ENCODE results near the gene ZNF319. TPM values are rescaled to one million over a fixed set of nuclear protein-coding genes. Genes with fewer than 3 reads are reported as not detected.

The ZNF319 gene
- total RNA-seq, 1 experiment from 2014 or later: 5.5 TPM

DNA sequence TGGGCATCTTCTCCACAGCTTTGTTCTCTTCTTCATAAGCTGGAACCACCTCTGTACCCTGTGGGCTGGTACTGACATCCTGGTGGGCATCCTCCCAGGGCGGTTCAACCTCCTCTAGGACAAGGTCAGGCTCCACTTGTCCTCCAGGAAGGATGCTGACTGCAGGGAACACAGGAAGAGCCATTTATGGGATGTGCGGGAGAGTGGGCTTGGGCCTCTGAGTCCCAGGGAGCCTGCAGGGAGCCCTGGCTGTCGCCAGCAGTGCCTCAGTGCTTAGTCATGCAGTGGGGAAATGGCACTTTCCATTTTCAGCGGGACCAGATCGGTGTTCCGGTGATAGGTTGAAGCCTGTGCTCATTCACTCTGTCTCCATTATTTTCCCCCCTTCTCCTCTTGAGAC is 50.1 kb downstream of the ZNF319 start (continued):
- no peak for TF ChIP-seq TP53 (CRISPR knock-in tag; IDR thresholded peaks at IDR 0.05)
- TF ChIP-seq CBFB (CRISPR knock-in tag; IDR thresholded peaks at IDR 0.05; ENCODE audit: low read depth): no peak

DNA sequence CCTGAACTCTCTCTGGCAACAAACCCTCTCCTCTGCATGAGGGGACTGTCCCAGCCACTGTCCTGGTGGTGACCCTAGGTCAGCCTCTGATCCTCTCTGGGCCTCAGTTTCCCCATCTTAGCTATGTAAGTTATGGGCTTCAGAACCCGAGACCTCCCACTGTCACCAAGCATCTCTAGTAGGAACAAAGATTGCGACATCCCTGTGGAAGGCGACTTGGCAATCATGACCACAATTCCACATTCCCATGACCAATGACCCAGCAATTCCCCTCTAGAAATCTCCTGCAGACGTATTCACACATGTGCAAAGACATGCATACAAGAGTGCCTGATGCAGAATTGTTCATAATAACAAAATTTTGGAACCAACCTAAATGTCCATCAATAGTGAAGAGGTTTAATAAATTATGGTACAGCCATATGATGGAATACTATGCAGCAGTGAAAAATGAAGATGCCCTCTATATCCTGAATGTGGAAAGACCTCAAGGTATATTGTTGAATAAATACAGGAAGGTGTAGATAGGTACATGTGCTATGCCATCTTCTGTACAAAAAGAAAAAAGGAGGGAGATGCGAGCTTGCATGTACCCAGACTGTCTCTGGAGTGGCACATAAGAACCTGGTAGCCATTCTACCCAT is 50.8 kb downstream of the ZNF319 start:
- ChIA-PET CTCF (interaction anchor here (1.0 to 1.4 kb wide), 4 partner anchors 8 to 176 kb away, joined by 3 to 5 read pairs (median 3); no protein-coding TSS in a partner anchor), POLR2A (interaction anchor here (0.6 kb wide), 1 partner anchor 82 kb away, joined by 7 read pairs; no protein-coding TSS in a partner anchor)
- Mint-ChIP-seq H3K27ac (no peak overlapping the region), H3K27me3 (ENCODE audit: low read depth) (no peaks in the 10 kb centered on the region), H3K36me3 (no peaks in the 10 kb centered on the region), H3K4me1 (peaks cover 6% of the 10 kb centered on the region; the same call in 1 of the 2 replicates), H3K4me3 (no peak overlapping the region), H3K9me3 (peaks cover 5% of the 10 kb centered on the region; the same call in 1 of the 2 replicates)
- ATAC-seq: no peak
- no peak for DNase-seq (ENCODE audit: low spot score)
- no peak for TF ChIP-seq MYBL2 (CRISPR knock-in tag; IDR thresholded peaks at IDR 0.05)
- no peak for TF ChIP-seq ZNF396 (CRISPR knock-in tag; IDR thresholded peaks at IDR 0.05; ENCODE audit: borderline replicate concordance)
- TF ChIP-seq, protein P1, sequence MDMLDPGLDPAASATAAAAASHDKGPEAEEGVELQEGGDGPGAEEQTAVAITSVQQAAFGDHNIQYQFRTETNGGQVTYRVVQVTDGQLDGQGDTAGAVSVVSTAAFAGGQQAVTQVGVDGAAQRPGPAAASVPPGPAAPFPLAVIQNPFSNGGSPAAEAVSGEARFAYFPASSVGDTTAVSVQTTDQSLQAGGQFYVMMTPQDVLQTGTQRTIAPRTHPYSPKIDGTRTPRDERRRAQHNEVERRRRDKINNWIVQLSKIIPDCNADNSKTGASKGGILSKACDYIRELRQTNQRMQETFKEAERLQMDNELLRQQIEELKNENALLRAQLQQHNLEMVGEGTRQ (CRISPR knock-in tag; IDR thresholded peaks at IDR 0.05): no peak
- TF ChIP-seq ZNF263 (CRISPR knock-in tag; IDR thresholded peaks at IDR 0.05; ENCODE audit: low read depth): no peak
- TF ChIP-seq, protein P2, sequence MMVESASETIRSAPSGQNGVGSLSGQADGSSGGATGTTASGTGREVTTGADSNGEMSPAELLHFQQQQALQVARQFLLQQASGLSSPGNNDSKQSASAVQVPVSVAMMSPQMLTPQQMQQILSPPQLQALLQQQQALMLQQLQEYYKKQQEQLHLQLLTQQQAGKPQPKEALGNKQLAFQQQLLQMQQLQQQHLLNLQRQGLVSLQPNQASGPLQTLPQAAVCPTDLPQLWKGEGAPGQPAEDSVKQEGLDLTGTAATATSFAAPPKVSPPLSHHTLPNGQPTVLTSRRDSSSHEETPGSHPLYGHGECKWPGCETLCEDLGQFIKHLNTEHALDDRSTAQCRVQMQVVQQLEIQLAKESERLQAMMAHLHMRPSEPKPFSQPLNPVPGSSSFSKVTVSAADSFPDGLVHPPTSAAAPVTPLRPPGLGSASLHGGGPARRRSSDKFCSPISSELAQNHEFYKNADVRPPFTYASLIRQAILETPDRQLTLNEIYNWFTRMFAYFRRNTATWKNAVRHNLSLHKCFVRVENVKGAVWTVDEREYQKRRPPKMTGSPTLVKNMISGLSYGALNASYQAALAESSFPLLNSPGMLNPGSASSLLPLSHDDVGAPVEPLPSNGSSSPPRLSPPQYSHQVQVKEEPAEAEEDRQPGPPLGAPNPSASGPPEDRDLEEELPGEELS (CRISPR knock-in tag; IDR thresholded peaks at IDR 0.05): no peak
- no peak for TF ChIP-seq CREB1 (CRISPR knock-in tag; IDR thresholded peaks at IDR 0.05)
- TF ChIP-seq, protein P3, sequence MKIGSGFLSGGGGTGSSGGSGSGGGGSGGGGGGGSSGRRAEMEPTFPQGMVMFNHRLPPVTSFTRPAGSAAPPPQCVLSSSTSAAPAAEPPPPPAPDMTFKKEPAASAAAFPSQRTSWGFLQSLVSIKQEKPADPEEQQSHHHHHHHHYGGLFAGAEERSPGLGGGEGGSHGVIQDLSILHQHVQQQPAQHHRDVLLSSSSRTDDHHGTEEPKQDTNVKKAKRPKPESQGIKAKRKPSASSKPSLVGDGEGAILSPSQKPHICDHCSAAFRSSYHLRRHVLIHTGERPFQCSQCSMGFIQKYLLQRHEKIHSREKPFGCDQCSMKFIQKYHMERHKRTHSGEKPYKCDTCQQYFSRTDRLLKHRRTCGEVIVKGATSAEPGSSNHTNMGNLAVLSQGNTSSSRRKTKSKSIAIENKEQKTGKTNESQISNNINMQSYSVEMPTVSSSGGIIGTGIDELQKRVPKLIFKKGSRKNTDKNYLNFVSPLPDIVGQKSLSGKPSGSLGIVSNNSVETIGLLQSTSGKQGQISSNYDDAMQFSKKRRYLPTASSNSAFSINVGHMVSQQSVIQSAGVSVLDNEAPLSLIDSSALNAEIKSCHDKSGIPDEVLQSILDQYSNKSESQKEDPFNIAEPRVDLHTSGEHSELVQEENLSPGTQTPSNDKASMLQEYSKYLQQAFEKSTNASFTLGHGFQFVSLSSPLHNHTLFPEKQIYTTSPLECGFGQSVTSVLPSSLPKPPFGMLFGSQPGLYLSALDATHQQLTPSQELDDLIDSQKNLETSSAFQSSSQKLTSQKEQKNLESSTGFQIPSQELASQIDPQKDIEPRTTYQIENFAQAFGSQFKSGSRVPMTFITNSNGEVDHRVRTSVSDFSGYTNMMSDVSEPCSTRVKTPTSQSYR (CRISPR knock-in tag; IDR thresholded peaks at IDR 0.05): no peak
- TF ChIP-seq, protein P4, sequence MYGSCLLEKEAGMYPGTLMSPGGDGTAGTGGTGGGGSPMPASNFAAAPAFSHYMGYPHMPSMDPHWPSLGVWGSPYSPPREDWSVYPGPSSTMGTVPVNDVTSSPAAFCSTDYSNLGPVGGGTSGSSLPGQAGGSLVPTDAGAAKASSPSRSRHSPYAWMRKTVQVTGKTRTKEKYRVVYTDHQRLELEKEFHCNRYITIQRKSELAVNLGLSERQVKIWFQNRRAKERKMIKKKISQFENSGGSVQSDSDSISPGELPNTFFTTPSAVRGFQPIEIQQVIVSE (CRISPR knock-in tag; IDR thresholded peaks at IDR 0.05; ENCODE audit: borderline replicate concordance): no peak
- TF ChIP-seq NR1H2 (CRISPR knock-in tag; IDR thresholded peaks at IDR 0.05): no peak
- TF ChIP-seq, protein P5, sequence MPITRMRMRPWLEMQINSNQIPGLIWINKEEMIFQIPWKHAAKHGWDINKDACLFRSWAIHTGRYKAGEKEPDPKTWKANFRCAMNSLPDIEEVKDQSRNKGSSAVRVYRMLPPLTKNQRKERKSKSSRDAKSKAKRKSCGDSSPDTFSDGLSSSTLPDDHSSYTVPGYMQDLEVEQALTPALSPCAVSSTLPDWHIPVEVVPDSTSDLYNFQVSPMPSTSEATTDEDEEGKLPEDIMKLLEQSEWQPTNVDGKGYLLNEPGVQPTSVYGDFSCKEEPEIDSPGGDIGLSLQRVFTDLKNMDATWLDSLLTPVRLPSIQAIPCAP (CRISPR knock-in tag; IDR thresholded peaks at IDR 0.05): no peak
- TF ChIP-seq, protein P6, sequence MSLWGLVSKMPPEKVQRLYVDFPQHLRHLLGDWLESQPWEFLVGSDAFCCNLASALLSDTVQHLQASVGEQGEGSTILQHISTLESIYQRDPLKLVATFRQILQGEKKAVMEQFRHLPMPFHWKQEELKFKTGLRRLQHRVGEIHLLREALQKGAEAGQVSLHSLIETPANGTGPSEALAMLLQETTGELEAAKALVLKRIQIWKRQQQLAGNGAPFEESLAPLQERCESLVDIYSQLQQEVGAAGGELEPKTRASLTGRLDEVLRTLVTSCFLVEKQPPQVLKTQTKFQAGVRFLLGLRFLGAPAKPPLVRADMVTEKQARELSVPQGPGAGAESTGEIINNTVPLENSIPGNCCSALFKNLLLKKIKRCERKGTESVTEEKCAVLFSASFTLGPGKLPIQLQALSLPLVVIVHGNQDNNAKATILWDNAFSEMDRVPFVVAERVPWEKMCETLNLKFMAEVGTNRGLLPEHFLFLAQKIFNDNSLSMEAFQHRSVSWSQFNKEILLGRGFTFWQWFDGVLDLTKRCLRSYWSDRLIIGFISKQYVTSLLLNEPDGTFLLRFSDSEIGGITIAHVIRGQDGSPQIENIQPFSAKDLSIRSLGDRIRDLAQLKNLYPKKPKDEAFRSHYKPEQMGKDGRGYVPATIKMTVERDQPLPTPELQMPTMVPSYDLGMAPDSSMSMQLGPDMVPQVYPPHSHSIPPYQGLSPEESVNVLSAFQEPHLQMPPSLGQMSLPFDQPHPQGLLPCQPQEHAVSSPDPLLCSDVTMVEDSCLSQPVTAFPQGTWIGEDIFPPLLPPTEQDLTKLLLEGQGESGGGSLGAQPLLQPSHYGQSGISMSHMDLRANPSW (CRISPR knock-in tag; conservative IDR thresholded peaks at IDR 0.05; ENCODE audit: low read depth): no peak
- no peak for TF ChIP-seq RORB (CRISPR knock-in tag; IDR thresholded peaks at IDR 0.05)
- TF ChIP-seq, protein P7, sequence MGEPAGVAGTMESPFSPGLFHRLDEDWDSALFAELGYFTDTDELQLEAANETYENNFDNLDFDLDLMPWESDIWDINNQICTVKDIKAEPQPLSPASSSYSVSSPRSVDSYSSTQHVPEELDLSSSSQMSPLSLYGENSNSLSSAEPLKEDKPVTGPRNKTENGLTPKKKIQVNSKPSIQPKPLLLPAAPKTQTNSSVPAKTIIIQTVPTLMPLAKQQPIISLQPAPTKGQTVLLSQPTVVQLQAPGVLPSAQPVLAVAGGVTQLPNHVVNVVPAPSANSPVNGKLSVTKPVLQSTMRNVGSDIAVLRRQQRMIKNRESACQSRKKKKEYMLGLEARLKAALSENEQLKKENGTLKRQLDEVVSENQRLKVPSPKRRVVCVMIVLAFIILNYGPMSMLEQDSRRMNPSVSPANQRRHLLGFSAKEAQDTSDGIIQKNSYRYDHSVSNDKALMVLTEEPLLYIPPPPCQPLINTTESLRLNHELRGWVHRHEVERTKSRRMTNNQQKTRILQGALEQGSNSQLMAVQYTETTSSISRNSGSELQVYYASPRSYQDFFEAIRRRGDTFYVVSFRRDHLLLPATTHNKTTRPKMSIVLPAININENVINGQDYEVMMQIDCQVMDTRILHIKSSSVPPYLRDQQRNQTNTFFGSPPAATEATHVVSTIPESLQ (CRISPR knock-in tag; IDR thresholded peaks at IDR 0.05): no peak
- TF ChIP-seq, protein P8, sequence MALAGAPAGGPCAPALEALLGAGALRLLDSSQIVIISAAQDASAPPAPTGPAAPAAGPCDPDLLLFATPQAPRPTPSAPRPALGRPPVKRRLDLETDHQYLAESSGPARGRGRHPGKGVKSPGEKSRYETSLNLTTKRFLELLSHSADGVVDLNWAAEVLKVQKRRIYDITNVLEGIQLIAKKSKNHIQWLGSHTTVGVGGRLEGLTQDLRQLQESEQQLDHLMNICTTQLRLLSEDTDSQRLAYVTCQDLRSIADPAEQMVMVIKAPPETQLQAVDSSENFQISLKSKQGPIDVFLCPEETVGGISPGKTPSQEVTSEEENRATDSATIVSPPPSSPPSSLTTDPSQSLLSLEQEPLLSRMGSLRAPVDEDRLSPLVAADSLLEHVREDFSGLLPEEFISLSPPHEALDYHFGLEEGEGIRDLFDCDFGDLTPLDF (CRISPR knock-in tag; IDR thresholded peaks at IDR 0.05): no peak
- TF ChIP-seq SP1 (CRISPR knock-in tag; conservative IDR thresholded peaks at IDR 0.05): no peak
- no peak for TF ChIP-seq NFYB (CRISPR knock-in tag; conservative IDR thresholded peaks at IDR 0.05; ENCODE audit: low read depth)
- TF ChIP-seq MXD4 (CRISPR knock-in tag; IDR thresholded peaks at IDR 0.05; ENCODE audit: borderline replicate concordance): no peak
- TF ChIP-seq ELF4 (CRISPR knock-in tag; IDR thresholded peaks at IDR 0.05; ENCODE audit: low read depth): no peak
- TF ChIP-seq, protein P9, sequence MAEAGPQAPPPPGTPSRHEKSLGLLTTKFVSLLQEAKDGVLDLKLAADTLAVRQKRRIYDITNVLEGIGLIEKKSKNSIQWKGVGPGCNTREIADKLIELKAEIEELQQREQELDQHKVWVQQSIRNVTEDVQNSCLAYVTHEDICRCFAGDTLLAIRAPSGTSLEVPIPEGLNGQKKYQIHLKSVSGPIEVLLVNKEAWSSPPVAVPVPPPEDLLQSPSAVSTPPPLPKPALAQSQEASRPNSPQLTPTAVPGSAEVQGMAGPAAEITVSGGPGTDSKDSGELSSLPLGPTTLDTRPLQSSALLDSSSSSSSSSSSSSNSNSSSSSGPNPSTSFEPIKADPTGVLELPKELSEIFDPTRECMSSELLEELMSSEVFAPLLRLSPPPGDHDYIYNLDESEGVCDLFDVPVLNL (CRISPR knock-in tag; IDR thresholded peaks at IDR 0.05; ENCODE audit: borderline replicate concordance, low read depth): no peak
